ENCODE data around the gene CACNA1S.

GRCh38 chr1:201061049-201061448 is 51.2 kb downstream of the CACNA1S start:
- TF ChIP-seq POLR2AphosphoS5 (IDR thresholded peaks at IDR 0.05; ENCODE audit: low read depth, low read length) (no peak), CENPT (CRISPR knock-in tag; IDR thresholded peaks at IDR 0.05; ENCODE audit: low read depth) (no peak), REXO4 (CRISPR knock-in tag; IDR thresholded peaks at IDR 0.05; ENCODE audit: borderline replicate concordance) (no peak), ZNF878 (CRISPR knock-in tag; IDR thresholded peaks at IDR 0.05) (no peak), CREB1 (IDR thresholded peaks at IDR 0.05) (no peak), CREB1 (CRISPR knock-in tag; IDR thresholded peaks at IDR 0.05) (no peak), ELF1 (CRISPR knock-in tag; IDR thresholded peaks at IDR 0.05) (no peak), EP300 (IDR thresholded peaks at IDR 0.05; ENCODE audit: low read depth in 2 of 2, low read length in 2 of 2) (no peak), EP300 (CRISPR knock-in tag; IDR thresholded peaks at IDR 0.05; ENCODE audit: borderline replicate concordance) (no peak), REPIN1 (CRISPR knock-in tag; IDR thresholded peaks at IDR 0.05; ENCODE audit: borderline replicate concordance, low read depth) (no peak), PHB2 (IDR thresholded peaks at IDR 0.05; ENCODE audit: partially characterized antibody) (no peak), CBX5 (CRISPR knock-in tag; IDR thresholded peaks at IDR 0.05; ENCODE audit: borderline replicate concordance) (no peak), PATZ1 (CRISPR knock-in tag; IDR thresholded peaks at IDR 0.05) (no peak)
